ENCODE measurements around the gene MID1.

Gene MID1

GRCh38 chrX:10519761-10520160, 100.6 kb downstream of the MID1 start:
- no peak for DNase-seq

GRCh38 chrX:10519278-10519677, 101.1 kb downstream of the MID1 start:
- no peak for DNase-seq

- DNase-seq, result no peak
These were observed 102.3 kb downstream of the MID1 start for GRCh38 chrX:10518073-10518472.

GRCh38 chrX:10516781-10517322, 103.5 kb downstream of the MID1 start:
- no peak for DNase-seq

- DNase-seq, result no peak
These were observed 105.5 kb downstream of the MID1 start for GRCh38 chrX:10514891-10515290.

- DNase-seq, result no peak
These were observed 106.4 kb downstream of the MID1 start for GRCh38 chrX:10513974-10514373.

- no peak for DNase-seq
These were observed 107.6 kb downstream of the MID1 start for GRCh38 chrX:10512741-10513140.

GRCh38 chrX:10512258-10512657, 108.1 kb downstream of the MID1 start:
- DNase-seq, result no peak

GRCh38 chrX:10509397-10509796, 111.0 kb downstream of the MID1 start:
- DNase-seq, result peak in 1 of 3 experiments; percentile 51

- no peak for DNase-seq
These were observed 111.5 kb downstream of the MID1 start for GRCh38 chrX:10508891-10509290.

- DNase-seq, result no peak
These were observed 112.5 kb downstream of the MID1 start for GRCh38 chrX:10507876-10508275.

GRCh38 chrX:10507181-10507580, 113.2 kb downstream of the MID1 start:
- DNase-seq, result no peak

- DNase-seq, result no peak
These were observed 113.6 kb downstream of the MID1 start for GRCh38 chrX:10506781-10507180.

- no peak for DNase-seq
These were observed 114.7 kb downstream of the MID1 start for GRCh38 chrX:10505726-10506125.

- no peak for DNase-seq
These were observed 117.4 kb downstream of the MID1 start for GRCh38 chrX:10502961-10503360.

- DNase-seq, result no peak
These were observed 118.8 kb downstream of the MID1 start for GRCh38 chrX:10501611-10502010.

- no peak for DNase-seq
These were observed 123.9 kb downstream of the MID1 start for GRCh38 chrX:10496345-10496965.

GRCh38 chrX:10495677-10496076, 124.7 kb downstream of the MID1 start:
- DNase-seq, result no peak

- DNase-seq, result no peak
These were observed 128.1 kb downstream of the MID1 start for GRCh38 chrX:10492250-10492649.

- DNase-seq, result no peak
These were observed 134.0 kb downstream of the MID1 start for GRCh38 chrX:10486373-10486772.

GRCh38 chrX:10485326-10485725, 135.1 kb downstream of the MID1 start:
- DNase-seq, result no peak

GRCh38 chrX:10484683-10485247, 135.6 kb downstream of the MID1 start:
- DNase-seq, result peak in 1 of 3 experiments; percentile 26

- DNase-seq, result no peak
These were observed 137.1 kb downstream of the MID1 start for GRCh38 chrX:10483191-10483831.

- DNase-seq, result no peak
These were observed 137.7 kb downstream of the MID1 start for GRCh38 chrX:10482708-10483107.

All from NCI-H1417 (cell line).